Measurements from ENCODE around the gene TMEM198.

Gene TMEM198

GRCh38 chr2:219545943-219546352, 2.1 kb downstream of the TMEM198 start:
- DNase-seq: no peak

- no peak for DNase-seq
Observed at GRCh38 chr2:219547621-219548020, 3.8 kb downstream of the TMEM198 start.

GRCh38 chr2:219548990-219549389, 5.2 kb downstream of the TMEM198 start:
- DNase-seq: no peak

GRCh38 chr2:219549619-219550018, 5.8 kb downstream of the TMEM198 start:
- DNase-seq: no peak

GRCh38 chr2:219551441-219552381, 7.9 kb downstream of the TMEM198 start:
- no peak for DNase-seq

GRCh38 chr2:219552382-219553167, 8.7 kb downstream of the TMEM198 start:
- peak; percentile 57 to 67 for DNase-seq

- no peak for DNase-seq
Observed at GRCh38 chr2:219553168-219553417, 9.3 kb downstream of the TMEM198 start.

- no peak for DNase-seq
Observed at GRCh38 chr2:219553463-219553963, 9.7 kb downstream of the TMEM198 start.

- DNase-seq: no peak
Observed at GRCh38 chr2:219554350-219554749, 10.5 kb downstream of the TMEM198 start.

GRCh38 chr2:219555956-219556355, 12.1 kb downstream of the TMEM198 start:
- no peak for DNase-seq

- no peak for DNase-seq
Observed at GRCh38 chr2:219556413-219556812, 12.6 kb downstream of the TMEM198 start.

- no peak for DNase-seq
Observed at GRCh38 chr2:219557320-219557719, 13.5 kb downstream of the TMEM198 start.

- DNase-seq: no peak
Observed at GRCh38 chr2:219557791-219558785, 14.3 kb downstream of the TMEM198 start.

GRCh38 chr2:219559156-219559915, 15.5 kb downstream of the TMEM198 start:
- no peak for DNase-seq

GRCh38 chr2:219560037-219560892, 16.4 kb downstream of the TMEM198 start:
- DNase-seq: no peak

- DNase-seq: no peak
Observed at GRCh38 chr2:219560893-219561178, 17.0 kb downstream of the TMEM198 start.

- DNase-seq: no peak
Observed at GRCh38 chr2:219561179-219562048, 17.6 kb downstream of the TMEM198 start.

GRCh38 chr2:219562049-219563020, 18.5 kb downstream of the TMEM198 start:
- no peak for DNase-seq

Data from activated CD4-positive, alpha-beta T cell treated with anti-CD3 and anti-CD28 coated beads, Interleukin-2, amount 50 U/mL, for 4 hours (primary cell).